Upper lobe of left lung (tissue), 6 donors: Measurements from ENCODE around the gene GHRH. TPM values are rescaled to one million over a fixed set of nuclear protein-coding genes. Genes with fewer than 3 reads are reported as not detected.

Source experiments
- ATAC-seq, 2 donors: fragments of 200-7000 bp; cut with Tn5 transposase; one replicate each; pipeline ENCODE4 v1.9.1; 2022; ENCODE audit warnings: mild to moderate bottlenecking in 2 of 2, moderate library complexity in 2 of 2; ENCODE audit not compliant: low FRiP score in 2 of 2
- DNase-seq, 2 donors: peaks; one replicate each; pipeline ENCODE4 v3.0.0-alpha.2; 2019 to 2020
- H3K27ac ChIP-seq, 4 donors: fragments of 200-600 bp; sonication (generic); one replicate each; pipeline ENCODE4 v1.5.1; 2016 to 2019
- H3K27me3 ChIP-seq, 4 donors: fragments of 200-600 bp; sonication (generic); one replicate each; pipeline ENCODE4 v1.5.1; 2017 to 2019
- H3K36me3 ChIP-seq, 4 donors: fragments of 200-600 bp; sonication (generic); one replicate each; pipeline ENCODE4 v1.5.1; 2016 to 2019
- H3K4me1 ChIP-seq, 4 donors: fragments of 200-600 bp; sonication (generic); one replicate each; pipeline ENCODE4 v1.5.1; 2018 to 2019
- H3K4me3 ChIP-seq, 4 donors: fragments of 200-600 bp; sonication (generic); one replicate each; pipeline ENCODE4 v1.5.1; 2017 to 2019; ENCODE audit warnings: mild to moderate bottlenecking in 2 of 4, moderate library complexity in 1 of 4
- H3K9me3 ChIP-seq, 4 donors: fragments of 200-600 bp; sonication (generic); one replicate each; pipeline ENCODE4 v1.5.1; 2018 to 2019
- EP300 ChIP-seq, 4 donors: sonication (generic); formaldehyde crosslinking; IDR thresholded peaks; one replicate each; pipeline ENCODE4 v1.5.1; 2017; ENCODE audit warnings: antibody characterized with exemption in 4 of 4, control low read depth in 2 of 4
- POLR2A ChIP-seq, 4 donors: fragments of 450-650 bp; IDR thresholded peaks; one replicate each; pipeline ENCODE4 v1.5.1; 2016 to 2017; ENCODE audit warnings: antibody characterized with exemption in 4 of 4, mild to moderate bottlenecking in 2 of 4
- POLR2AphosphoS5 ChIP-seq, 2 donors: sonication (generic); formaldehyde crosslinking; IDR thresholded peaks; one replicate each; pipeline ENCODE4 v1.5.1; 2017; ENCODE audit warnings: antibody characterized with exemption in 2 of 2
- WGBS, 2 donors: methylation state at CpG; one replicate each; pipeline ENCODE4 v1.1.5; 2017 to 2018; 5-methylcytosine and 5-hydroxymethylcytosine counted together
- total RNA-seq, 6 donors: library from RNA; depleted of rRNA in 4 of 6; stranded (reverse); fragments of >200 nt in 4 of 6; gene quantifications; one replicate each; pipeline versions ENCODE4 v1.1.0 to v1.2.1, GENCODE V29; 2016 to 2021
- TF ChIP-seq, protein P1 (sequence below), 6 experiments: fragments of 450-650 bp in 4 of 6; fragments of 200-600 bp in 2 of 6; sonication (generic) in 2 of 6; IDR thresholded peaks; one replicate each; pipeline ENCODE4 v1.5.1; 2016 to 2019; ENCODE audit warnings: antibody characterized with exemption in 6 of 6
- donor health status: DM: no; HTN: no; CAD: no; lungs with moderate emphysema.
- donor health status: DM: no; HTN: yes; CAD: no; lungs with severe emphysema.

The GHRH gene
- total RNA-seq, 6 donors from 2014 or later, result not detected

DNA sequence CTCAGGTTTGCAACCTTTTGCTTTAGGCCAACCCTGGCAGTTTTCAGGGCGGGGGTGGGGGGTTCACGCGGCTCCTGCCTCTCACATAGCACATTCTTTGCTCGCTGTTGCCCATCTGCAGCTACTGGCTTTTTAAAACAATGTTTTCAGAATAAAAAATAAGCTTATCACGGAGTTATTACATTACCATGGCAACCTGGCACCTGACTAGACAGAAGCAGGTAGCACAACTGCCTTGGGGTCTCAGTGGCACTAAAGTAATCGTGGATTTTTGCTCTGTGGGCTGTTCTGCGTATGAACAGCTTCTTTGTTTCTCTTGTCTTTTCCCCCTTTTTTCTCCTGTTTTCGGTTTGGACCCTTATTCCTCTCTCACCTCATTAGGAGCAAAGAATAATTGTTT is 18.8 kb upstream of the GHRH start:
- no peaks in the 10 kb centered on the region for H3K36me3 ChIP-seq
- no peak overlapping the region for H3K4me3 ChIP-seq
- ATAC-seq (no peak), DNase-seq (no peak)
- no peaks in the 10 kb centered on the region for H3K27me3 ChIP-seq
- no peaks in the 10 kb centered on the region for H3K9me3 ChIP-seq
- H3K27ac ChIP-seq, result no peak overlapping the region
- 75 to 77% methylated on average over 8 of the region's 8 CpGs for WGBS, 2 donors
- H3K4me1 ChIP-seq, result peaks cover 9 to 12% (median 10%) of the 10 kb centered on the region in 4 donors
- TF ChIP-seq, protein P1, sequence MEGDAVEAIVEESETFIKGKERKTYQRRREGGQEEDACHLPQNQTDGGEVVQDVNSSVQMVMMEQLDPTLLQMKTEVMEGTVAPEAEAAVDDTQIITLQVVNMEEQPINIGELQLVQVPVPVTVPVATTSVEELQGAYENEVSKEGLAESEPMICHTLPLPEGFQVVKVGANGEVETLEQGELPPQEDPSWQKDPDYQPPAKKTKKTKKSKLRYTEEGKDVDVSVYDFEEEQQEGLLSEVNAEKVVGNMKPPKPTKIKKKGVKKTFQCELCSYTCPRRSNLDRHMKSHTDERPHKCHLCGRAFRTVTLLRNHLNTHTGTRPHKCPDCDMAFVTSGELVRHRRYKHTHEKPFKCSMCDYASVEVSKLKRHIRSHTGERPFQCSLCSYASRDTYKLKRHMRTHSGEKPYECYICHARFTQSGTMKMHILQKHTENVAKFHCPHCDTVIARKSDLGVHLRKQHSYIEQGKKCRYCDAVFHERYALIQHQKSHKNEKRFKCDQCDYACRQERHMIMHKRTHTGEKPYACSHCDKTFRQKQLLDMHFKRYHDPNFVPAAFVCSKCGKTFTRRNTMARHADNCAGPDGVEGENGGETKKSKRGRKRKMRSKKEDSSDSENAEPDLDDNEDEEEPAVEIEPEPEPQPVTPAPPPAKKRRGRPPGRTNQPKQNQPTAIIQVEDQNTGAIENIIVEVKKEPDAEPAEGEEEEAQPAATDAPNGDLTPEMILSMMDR (IDR thresholded peaks at IDR 0.05), result no peak
- TF ChIP-seq EP300 (IDR thresholded peaks at IDR 0.05), result no peak
- TF ChIP-seq POLR2A (IDR thresholded peaks at IDR 0.05), result no peak
- no peak for TF ChIP-seq POLR2AphosphoS5 (IDR thresholded peaks at IDR 0.05)

DNA sequence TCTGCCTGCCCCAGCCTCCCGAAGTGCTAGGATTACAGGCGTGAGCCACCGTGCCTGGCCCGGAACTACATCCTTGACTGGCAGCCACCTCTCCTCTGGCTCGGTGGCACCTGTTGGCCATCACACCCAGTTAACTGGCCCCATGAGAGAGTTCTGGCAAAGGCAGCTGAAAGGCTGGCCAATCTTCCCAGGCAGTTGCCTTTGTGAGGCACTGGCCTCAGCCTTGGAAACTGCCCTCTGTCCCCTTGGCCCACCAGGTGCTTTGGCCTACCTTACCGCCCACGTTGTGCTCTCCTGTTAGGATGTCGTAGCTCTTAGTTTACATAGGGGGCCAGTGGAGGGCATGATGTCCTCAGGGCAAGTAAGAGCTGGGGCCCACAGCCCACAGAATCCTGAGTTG is 18.2 kb upstream of the GHRH start:
- DNase-seq (no peak), ATAC-seq (no peak)
- Histone ChIP-seq H3K36me3 (no peaks in the 10 kb centered on the region), H3K27me3 (no peaks in the 10 kb centered on the region), H3K4me1 (peaks cover 9 to 12% (median 10%) of the 10 kb centered on the region in 4 donors), H3K9me3 (no peaks in the 10 kb centered on the region), H3K4me3 (no peak overlapping the region), H3K27ac (no peak overlapping the region)
- WGBS, 2 donors, result 83 to 86% methylated on average over 5 to 7 of the region's 8 CpGs
- TF ChIP-seq, protein P1 (IDR thresholded peaks at IDR 0.05), result no peak
- no peak for TF ChIP-seq POLR2AphosphoS5 (IDR thresholded peaks at IDR 0.05)
- no peak for TF ChIP-seq POLR2A (IDR thresholded peaks at IDR 0.05)

DNA sequence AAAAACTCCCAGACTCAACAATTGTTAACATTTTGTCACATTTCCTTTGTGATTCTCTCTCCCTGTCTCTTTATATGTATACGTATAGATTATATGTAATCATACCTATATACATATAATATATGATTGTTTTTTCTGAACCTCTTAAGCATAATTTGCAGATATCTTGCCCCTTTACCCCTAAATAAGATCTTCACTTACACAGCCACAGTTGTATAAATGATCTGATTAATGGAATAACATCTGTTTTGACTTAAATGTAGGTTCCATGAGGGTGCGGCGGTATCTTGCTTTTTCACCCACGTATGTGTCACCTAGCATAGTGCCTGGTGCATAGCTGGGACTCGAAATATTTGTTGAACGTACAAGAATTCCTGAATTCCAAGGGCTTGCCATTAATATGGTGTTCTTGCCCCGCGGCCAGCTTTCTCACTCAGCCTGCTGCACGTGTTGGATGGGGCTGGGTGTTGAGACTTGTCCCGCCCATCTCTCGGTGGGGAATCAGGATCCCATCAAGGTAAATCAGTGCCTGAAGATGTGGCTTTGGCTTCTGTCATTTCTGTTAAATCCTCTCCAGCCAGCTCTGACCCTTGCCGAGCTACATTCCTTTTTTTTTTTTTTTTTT is 17.5 kb upstream of the GHRH start:
- 62% methylated on average over 12 of the region's 12 CpGs for WGBS, 2 donors
- Histone ChIP-seq H3K4me3 (no peak overlapping the region), H3K27me3 (no peaks in the 10 kb centered on the region), H3K36me3 (no peaks in the 10 kb centered on the region), H3K4me1 (peaks cover 9 to 12% (median 10%) of the 10 kb centered on the region in 4 donors), H3K9me3 (no peaks in the 10 kb centered on the region), H3K27ac (no peak overlapping the region)
- ATAC-seq (no peak), DNase-seq (no peak)
- TF ChIP-seq, protein P1 (IDR thresholded peaks at IDR 0.05), result no peak
- no peak for TF ChIP-seq POLR2A (IDR thresholded peaks at IDR 0.05)
- TF ChIP-seq EP300 (IDR thresholded peaks at IDR 0.05), result no peak
- no peak for TF ChIP-seq POLR2AphosphoS5 (IDR thresholded peaks at IDR 0.05)

DNA sequence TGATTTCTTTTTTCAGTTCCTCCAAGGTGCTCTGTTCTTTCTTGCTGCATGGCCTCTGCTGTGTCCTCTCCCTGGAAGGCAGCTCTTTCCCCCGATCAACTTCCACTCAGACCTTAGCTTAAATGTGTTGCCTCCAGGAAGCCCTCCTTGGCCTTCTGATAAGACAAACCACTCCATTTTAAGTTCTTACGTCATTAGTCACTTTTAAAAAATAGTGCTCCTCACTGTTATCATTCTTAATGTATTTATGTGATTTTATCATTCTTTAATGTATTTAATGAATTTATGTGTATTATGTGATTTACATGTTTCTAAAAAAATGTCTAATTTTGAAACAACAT is 15.6 kb upstream of the GHRH start:
- Histone ChIP-seq H3K36me3 (no peaks in the 10 kb centered on the region), H3K27ac (peak overlapping the region; percentile 7 to 56 (median 30)), H3K4me3 (no peak overlapping the region), H3K4me1 (peaks cover 9 to 12% (median 10%) of the 10 kb centered on the region in 4 donors), H3K9me3 (no peaks in the 10 kb centered on the region), H3K27me3 (no peaks in the 10 kb centered on the region)
- ATAC-seq (no peak), DNase-seq (no peak)
- TF ChIP-seq, protein P1 (IDR thresholded peaks at IDR 0.05), result no peak
- TF ChIP-seq EP300 (IDR thresholded peaks at IDR 0.05), result no peak
- no peak for TF ChIP-seq POLR2AphosphoS5 (IDR thresholded peaks at IDR 0.05)
- no peak for TF ChIP-seq POLR2A (IDR thresholded peaks at IDR 0.05)
- WGBS, 2 donors, result 46 to 54% methylated on average over 2 of the region's 2 CpGs
